ENCODE data around the gene PRLHR.

- TF ChIP-seq USF2 (IDR thresholded peaks at IDR 0.05; ENCODE audit: low read depth, low read length) = no peak
- TF ChIP-seq POLR2A (IDR thresholded peaks at IDR 0.05; ENCODE audit: low read depth, low read length) = no peak
- TF ChIP-seq CTCF (conservative IDR thresholded peaks at IDR 0.05; ENCODE audit: low read depth, low read length) = no peak
- no peak for TF ChIP-seq RCOR1 (IDR thresholded peaks at IDR 0.05; ENCODE audit: insufficient replicate concordance, low read length)
- no peak for TF ChIP-seq ELK1 (IDR thresholded peaks at IDR 0.05; ENCODE audit: borderline replicate concordance, low read depth, low read length)
- no peak for TF ChIP-seq MAFK (IDR thresholded peaks at IDR 0.05; ENCODE audit: low read depth, low read length)
- no peak for TF ChIP-seq SMC3 (IDR thresholded peaks at IDR 0.05; ENCODE audit: low read depth, low read length)
- no peak for TF ChIP-seq RFX5 (IDR thresholded peaks at IDR 0.05; ENCODE audit: low read depth, low read length)
- TF ChIP-seq RAD21 (IDR thresholded peaks at IDR 0.05; ENCODE audit: low read length) = no peak
- no peak for TF ChIP-seq CHD1 (IDR thresholded peaks at IDR 0.05; ENCODE audit: low read depth, low read length)
Measured at GRCh38 chr10:118587881-118588651, 7.4 kb downstream of the PRLHR start.
